PC-3 (cell line): ENCODE results near the gene CACNA1I.

Experiments used
- EZH2 ChIP-seq: fragments of 300-600 bp; sonication (generic); IDR thresholded peaks from one replicate; pipeline ENCODE4 v1.6.1; 2017; ENCODE audit warnings: antibody characterized with exemption, mild to moderate bottlenecking, low read length; ENCODE audit not compliant: unreplicated experiment
- TF ChIP-seq, protein P1 (sequence below): fragments of 300-600 bp; sonication (generic); conservative IDR thresholded peaks from 2 replicates; pipeline ENCODE4 v1.5.1; 2017; ENCODE audit warnings: antibody characterized with exemption, low read depth, mild to moderate bottlenecking, low read length

DNA sequence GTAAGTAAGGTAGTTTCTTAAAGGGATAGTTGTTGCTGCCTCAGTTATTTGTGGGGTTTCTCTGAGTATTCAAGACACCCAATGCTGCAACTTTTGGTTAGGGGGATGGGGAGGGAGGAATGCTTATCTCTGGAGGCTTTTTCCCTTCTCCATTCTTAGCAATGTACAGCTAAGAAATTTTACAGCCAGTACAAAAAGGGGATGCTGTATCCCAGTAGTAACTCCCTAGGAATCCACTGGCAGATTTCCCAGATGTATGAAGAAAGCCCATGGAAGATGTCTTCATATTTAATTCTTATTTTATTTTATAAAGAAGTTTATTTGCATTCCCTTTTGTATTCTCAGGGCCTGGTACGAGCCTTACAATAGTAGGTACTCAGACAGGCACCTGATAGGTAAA is 168.2 kb downstream of the CACNA1I start:
- TF ChIP-seq EZH2: no peak
- TF ChIP-seq, protein P1, sequence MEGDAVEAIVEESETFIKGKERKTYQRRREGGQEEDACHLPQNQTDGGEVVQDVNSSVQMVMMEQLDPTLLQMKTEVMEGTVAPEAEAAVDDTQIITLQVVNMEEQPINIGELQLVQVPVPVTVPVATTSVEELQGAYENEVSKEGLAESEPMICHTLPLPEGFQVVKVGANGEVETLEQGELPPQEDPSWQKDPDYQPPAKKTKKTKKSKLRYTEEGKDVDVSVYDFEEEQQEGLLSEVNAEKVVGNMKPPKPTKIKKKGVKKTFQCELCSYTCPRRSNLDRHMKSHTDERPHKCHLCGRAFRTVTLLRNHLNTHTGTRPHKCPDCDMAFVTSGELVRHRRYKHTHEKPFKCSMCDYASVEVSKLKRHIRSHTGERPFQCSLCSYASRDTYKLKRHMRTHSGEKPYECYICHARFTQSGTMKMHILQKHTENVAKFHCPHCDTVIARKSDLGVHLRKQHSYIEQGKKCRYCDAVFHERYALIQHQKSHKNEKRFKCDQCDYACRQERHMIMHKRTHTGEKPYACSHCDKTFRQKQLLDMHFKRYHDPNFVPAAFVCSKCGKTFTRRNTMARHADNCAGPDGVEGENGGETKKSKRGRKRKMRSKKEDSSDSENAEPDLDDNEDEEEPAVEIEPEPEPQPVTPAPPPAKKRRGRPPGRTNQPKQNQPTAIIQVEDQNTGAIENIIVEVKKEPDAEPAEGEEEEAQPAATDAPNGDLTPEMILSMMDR: no peak
